Mucosa of descending colon (tissue), 3 donors: ENCODE results near the gene SLC16A5. TPM values are rescaled to one million over a fixed set of nuclear protein-coding genes. Genes with fewer than 3 reads are reported as not detected.

ENCODE experiments used
- ATAC-seq: fragments of 200-7000 bp; cut with Tn5 transposase; one replicate; pipeline ENCODE4 v1.9.1; 2020; ENCODE audit warnings: mild to moderate bottlenecking, moderate library complexity
- DNase-seq, 3 donors: peaks; one replicate each; pipeline ENCODE4 v3.0.0-alpha.2; 2020
- H3K36me3 ChIP-seq: fragments of 200-600 bp; one replicate; pipeline ENCODE4 v1.8.0; 2021; ENCODE audit warnings: low read depth, mild to moderate bottlenecking
- H3K4me1 ChIP-seq: fragments of 200-600 bp; one replicate; pipeline ENCODE4 v1.8.0; 2021; ENCODE audit warnings: low read depth, mild to moderate bottlenecking
- H3K4me3 ChIP-seq: fragments of 200-600 bp; one replicate; pipeline ENCODE4 v1.8.0; 2021; ENCODE audit warnings: mild to moderate bottlenecking
- H3K9me3 ChIP-seq: fragments of 200-600 bp; one replicate; pipeline ENCODE4 v1.8.0; 2021; ENCODE audit warnings: mild to moderate bottlenecking
- intact Hi-C, 2 donors: fragments of 100-400 bp; cut with DNase I in 1 of 2; cut with micrococcal nuclease in 1 of 2; formaldehyde crosslinking; loops; one replicate each; pipeline versions ENCODE4 v1.11.0 to v1.11.1; 2022; cut with DNase I, micrococcal nuclease
- total RNA-seq, 3 donors: library from RNA; stranded (reverse); fragmentation: NEBNext Ultra II Directional in 2 of 3; extraction: Animal tissue kit (Norgen Biotek cat#: 25700) in 2 of 3; gene quantifications; one replicate each; pipeline versions ENCODE4 v1.2.1 to v1.2.4, GENCODE V29; 2021 to 2023
- TF ChIP-seq, protein P1 (sequence below): fragments of 200-600 bp; IDR thresholded peaks from one replicate; pipeline ENCODE4 v1.8.0; 2022; ENCODE audit warnings: antibody characterized with exemption, mild to moderate bottlenecking
- donor health status: DM: no; HTN: no; CAD: no; lungs with moderate emphysema.
- donor health status: DM: no; HTN: no; CAD: no.
- donor health status: DM: no; HTN: yes; CAD: no.

Gene SLC16A5
- total RNA-seq, 3 donors from 2014 or later, result 18.2 to 58.8 (median 26.4) TPM

DNA sequence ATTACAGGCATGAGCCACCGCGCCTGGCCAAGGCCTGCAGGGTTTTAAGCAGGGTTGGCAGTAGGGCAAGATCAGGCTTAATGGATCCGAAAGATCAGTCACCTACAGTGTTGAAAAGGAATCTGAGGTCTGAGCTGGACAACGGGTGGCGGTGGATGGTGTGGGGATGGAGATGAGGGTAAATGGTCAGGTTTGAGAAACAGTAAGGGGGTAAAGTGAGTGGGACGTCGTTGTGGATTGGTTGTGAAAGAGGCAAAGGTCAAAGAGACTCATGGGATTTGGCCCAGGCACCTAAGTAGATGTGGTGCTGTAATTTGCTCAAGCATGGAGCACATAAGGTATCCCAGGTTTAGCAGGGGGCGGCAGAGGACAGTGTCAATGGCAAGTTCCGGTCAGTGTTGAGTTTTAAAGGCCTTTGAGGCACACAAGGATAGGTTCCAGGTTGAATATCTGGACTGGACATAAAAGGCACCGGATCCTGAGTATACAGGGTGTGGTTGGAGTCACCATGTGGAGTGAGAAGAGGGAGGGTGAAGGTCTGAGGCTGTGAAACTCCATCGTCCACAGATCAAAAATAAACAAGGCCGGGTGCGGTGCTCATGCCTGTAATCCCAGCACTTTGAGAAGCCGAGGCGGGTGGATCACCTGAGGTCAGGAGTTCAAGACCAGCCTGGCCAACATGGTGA is 1.1 kb upstream of the SLC16A5 start:
- H3K4me3 ChIP-seq, result no peak overlapping the region
- H3K4me1 ChIP-seq, result peaks cover 49% of the 10 kb centered on the region
- TF ChIP-seq, protein P1, sequence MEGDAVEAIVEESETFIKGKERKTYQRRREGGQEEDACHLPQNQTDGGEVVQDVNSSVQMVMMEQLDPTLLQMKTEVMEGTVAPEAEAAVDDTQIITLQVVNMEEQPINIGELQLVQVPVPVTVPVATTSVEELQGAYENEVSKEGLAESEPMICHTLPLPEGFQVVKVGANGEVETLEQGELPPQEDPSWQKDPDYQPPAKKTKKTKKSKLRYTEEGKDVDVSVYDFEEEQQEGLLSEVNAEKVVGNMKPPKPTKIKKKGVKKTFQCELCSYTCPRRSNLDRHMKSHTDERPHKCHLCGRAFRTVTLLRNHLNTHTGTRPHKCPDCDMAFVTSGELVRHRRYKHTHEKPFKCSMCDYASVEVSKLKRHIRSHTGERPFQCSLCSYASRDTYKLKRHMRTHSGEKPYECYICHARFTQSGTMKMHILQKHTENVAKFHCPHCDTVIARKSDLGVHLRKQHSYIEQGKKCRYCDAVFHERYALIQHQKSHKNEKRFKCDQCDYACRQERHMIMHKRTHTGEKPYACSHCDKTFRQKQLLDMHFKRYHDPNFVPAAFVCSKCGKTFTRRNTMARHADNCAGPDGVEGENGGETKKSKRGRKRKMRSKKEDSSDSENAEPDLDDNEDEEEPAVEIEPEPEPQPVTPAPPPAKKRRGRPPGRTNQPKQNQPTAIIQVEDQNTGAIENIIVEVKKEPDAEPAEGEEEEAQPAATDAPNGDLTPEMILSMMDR, result no peak
- DNase-seq, result peak in 2 of 3 donors; percentile 69 to 78
- intact Hi-C loops, result no loop called here
- ATAC-seq, result peak; percentile 51
- H3K9me3 ChIP-seq, result no peaks in the 10 kb centered on the region
- no peaks in the 10 kb centered on the region for H3K36me3 ChIP-seq

DNA sequence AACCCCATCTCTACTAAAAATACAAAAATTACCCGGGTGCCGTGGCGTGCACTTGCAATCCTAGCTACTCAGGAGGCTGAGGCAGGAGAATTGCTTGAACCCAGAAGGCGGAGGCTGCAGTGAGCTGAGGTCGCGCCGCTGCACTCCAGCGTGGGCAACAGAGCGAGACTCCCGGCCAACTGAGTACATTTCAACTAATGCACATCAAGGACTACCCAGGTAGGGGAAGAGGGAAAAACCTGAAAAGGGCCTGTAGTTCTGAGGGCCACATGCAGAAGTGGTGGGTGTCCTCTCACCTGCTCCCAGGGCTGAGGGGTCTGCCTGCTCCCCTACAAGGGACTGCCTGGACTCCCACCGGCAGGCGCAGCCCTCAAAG is 584 bp upstream of the SLC16A5 start:
- H3K4me1 ChIP-seq, result peaks cover 53% of the 10 kb centered on the region
- intact Hi-C loops, result no loop called here
- TF ChIP-seq, protein P1, result no peak
- no peak overlapping the region for H3K4me3 ChIP-seq
- ATAC-seq, result no peak
- no peaks in the 10 kb centered on the region for H3K36me3 ChIP-seq
- DNase-seq, result no peak
- no peaks in the 10 kb centered on the region for H3K9me3 ChIP-seq

DNA sequence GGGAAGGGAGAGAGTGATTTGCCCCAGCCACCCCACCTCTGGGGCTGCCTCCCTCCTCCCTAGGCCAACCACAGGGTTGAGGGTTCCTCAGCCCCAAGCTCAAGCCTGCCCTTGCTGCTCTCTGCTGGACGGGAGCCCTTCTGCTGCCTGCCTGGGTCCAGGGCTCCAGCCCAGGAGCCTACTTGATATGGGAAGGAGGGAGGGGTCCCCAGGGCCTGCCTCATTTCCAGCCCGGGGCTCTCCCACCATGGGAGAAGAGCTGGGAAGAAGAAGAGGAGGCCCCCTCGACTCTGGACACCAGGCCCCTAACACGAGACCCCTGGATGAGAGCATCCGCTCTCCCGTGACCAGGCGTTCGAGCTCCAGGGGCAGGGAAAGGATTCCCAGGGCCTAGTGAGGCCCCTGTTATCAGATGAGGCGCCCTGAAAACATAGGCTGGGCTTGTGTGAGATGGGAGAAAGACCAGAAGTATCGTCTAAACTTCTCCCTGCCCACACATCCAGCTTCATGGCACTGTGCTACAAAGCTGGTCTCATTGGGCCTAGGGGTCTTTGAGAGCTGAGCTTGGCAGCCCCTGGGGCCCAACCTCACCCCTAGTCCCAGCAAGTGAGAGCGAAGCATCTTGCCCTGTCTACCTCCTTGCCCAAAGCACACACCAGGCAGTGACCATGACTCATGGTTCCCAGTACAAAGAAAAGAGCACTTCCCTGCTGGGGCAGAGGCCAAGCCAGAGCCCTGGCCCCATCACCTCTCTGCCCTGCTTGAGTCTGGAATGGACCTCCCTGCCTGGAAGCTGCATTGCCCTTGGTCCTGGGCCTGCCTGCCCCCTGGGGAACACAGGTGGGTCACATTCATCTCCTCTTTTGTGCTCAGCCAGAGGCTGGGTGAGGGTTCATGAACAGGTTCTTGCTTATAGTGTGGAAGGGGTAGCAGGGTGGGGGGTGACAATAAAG is 987 bp downstream of the SLC16A5 start:
- ATAC-seq, result peak; percentile 30
- Histone ChIP-seq H3K36me3 (no peaks in the 10 kb centered on the region), H3K4me3 (peak overlapping the region; percentile 42), H3K4me1 (peaks cover 67% of the 10 kb centered on the region), H3K9me3 (no peaks in the 10 kb centered on the region)
- TF ChIP-seq, protein P1, result no peak
- DNase-seq, result peak in 1 of 3 donors; percentile 44
- intact Hi-C loops, result no loop called here

DNA sequence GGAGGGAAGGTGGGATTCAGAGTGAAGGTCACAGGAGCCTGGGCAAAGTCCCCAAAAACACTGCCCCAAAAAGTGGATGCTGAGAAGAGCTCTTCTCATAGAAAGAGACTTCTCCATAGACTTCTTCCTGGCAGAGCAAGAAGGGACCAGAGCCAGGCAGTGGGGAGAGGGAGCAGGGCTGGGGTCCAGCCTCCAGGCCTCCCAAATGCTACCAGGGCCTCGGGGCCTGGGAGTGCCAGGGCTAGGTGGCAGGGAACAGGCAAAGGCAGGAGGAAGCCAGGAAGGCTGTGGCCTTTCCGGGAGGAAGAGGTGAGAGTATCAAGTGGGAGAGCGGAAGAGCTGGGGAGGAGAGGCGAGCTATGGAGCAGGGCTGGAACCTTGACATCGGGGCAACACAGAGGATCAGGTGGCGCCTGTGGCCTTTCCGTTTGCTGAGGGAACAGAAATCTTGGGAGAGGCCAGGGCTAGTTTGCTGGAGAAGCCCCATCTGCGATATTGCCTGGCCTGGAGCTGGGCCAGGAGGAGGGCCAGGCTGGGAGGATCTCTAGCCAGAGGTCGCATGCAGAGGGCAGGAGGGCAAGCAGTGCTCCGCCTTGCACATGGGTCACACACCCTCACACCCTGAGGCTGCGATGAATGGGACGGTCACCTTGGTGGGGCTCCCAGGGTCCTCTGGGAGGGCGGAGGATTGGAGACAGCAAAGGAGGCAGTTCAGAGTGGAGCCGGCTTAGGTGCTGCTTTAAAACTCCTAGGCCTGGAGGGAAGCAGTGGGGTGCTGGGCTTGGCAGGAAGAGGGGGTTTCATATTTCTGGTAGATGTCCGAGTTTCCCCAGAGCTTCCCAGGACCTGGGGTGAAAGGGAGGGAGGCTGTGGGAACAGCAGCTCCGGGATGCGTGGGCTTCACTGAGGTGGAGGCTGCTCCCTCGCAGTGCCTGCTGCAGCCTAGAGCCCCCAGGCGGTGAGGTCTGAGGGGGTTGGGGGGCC is 3.4 kb downstream of the SLC16A5 start:
- H3K4me3 ChIP-seq, result no peak overlapping the region
- intact Hi-C loops, result no loop called here
- peaks cover 84% of the 10 kb centered on the region for H3K4me1 ChIP-seq
- DNase-seq (peak; percentile 76 to 85 (median 85)), ATAC-seq (peak; percentile 42)
- H3K36me3 ChIP-seq, result no peaks in the 10 kb centered on the region
- no peaks in the 10 kb centered on the region for H3K9me3 ChIP-seq
- TF ChIP-seq, protein P1, result no peak

DNA sequence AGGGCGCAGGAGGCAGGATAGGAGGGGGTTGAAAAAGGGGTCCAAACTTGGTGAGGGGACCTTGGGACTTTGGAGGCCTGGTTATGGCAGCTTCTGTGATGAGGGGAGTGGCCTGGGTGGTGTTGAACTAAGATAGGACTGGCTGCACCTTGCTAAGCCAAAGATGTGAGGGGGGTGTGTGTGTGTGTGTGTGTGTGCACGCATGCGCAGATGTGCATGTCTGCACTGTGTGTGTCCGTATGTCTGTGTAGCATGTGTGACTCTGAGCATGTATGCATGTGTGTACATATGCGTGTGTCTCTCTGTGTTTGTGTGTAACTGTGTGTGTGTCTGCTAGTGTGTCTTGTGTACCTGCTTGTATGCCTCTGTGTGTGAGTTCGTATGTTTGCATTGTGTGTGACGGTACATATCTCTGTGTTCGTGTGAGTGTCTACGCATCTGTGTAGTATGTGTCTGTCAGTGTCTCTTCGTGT is 4.1 kb downstream of the SLC16A5 start:
- peak; percentile 77 to 83 (median 78) for DNase-seq
- no peaks in the 10 kb centered on the region for H3K36me3 ChIP-seq
- intact Hi-C loops, result no loop called here
- TF ChIP-seq, protein P1, result no peak
- H3K4me3 ChIP-seq, result no peak overlapping the region
- H3K4me1 ChIP-seq, result peaks cover 86% of the 10 kb centered on the region
- H3K9me3 ChIP-seq, result no peaks in the 10 kb centered on the region
- peak; percentile 49 for ATAC-seq
